ENCODE measurements around the gene PSMD11. TPM values are rescaled to one million over a fixed set of nuclear protein-coding genes. Genes with fewer than 3 reads are reported as not detected.

PSMD11 gene
- total RNA-seq, 1 experiment from 2014 or later: 169 TPM

DNA sequence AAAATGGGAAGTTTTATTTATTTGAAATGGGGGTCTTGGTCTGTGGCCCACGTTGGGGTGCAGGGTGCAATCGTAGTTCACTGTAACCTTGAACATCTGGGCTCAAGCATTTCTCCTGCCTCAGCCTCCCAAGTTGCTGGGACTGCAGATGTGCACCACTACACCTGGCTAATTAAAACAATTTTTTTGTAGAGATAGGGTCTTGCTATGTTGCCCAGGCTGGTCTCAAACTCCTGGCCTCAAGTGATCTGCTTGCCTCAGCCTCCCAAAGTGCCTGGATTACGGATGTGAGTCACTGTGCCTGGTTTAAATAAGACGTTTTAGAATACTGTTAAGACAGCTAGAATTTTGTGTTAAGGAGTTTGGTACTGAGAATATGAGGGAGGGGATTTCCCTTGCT lies 15.7 kb downstream of the PSMD11 start:
- DNase-seq: peak; percentile 4
- H3K56ac ChIP-seq (ENCODE audit: insufficient read length, low read depth, low read length): no peak overlapping the region
- no peak overlapping the region for H3K4me3 Mint-ChIP-seq
- peaks cover 4% of the 10 kb centered on the region; the same call in 1 of the 2 replicates for H3K79me2 ChIP-seq (ENCODE audit: insufficient read depth, low read length)
- H4K20me1 ChIP-seq (ENCODE audit: control insufficient read depth, insufficient read depth, insufficient read length): no peaks in the 10 kb centered on the region
- H3K27me3 Mint-ChIP-seq (ENCODE audit: low read depth): no peaks in the 10 kb centered on the region
- H3K4me1 Mint-ChIP-seq: peaks cover 0 to 3% of the 10 kb centered on the region in 2 experiments; a peak in 1 of 4 replicates
- H3K36me3 Mint-ChIP-seq (ENCODE audit: insufficient read depth in 1 of 3, low read depth in 3 of 3): peaks cover 46 to 81% (median 62%) of the 10 kb centered on the region in 3 experiments
- H2BK15ac ChIP-seq (ENCODE audit: low read depth, low read length): no peak overlapping the region
- H3K23me2 ChIP-seq (ENCODE audit: insufficient read length, low read depth, low read length, poor library complexity, severe bottlenecking): no peaks in the 10 kb centered on the region
- no peak overlapping the region for H2AK5ac ChIP-seq (ENCODE audit: insufficient read length, low read length)
- no peak overlapping the region for H3K9ac ChIP-seq (ENCODE audit: extremely low read depth, insufficient read length, low read length)
- H3K4me2 ChIP-seq (ENCODE audit: insufficient read depth, insufficient read length, low read length): no peak overlapping the region
- H2BK12ac ChIP-seq (ENCODE audit: insufficient read length, low read depth, low read length): no peak overlapping the region
- H4K91ac ChIP-seq (ENCODE audit: insufficient read length, low read depth, low read length): no peak overlapping the region
- H3K27ac ChIP-seq (ENCODE audit: insufficient read length, low read depth, low read length): no peak overlapping the region
- no CpG with 5 or more reads among the region's 4 CpGs for WGBS (ENCODE audit: extremely low coverage, insufficient read length, low lambda C conversion rate)
- peaks cover 3% of the 10 kb centered on the region for H3K79me1 ChIP-seq (ENCODE audit: insufficient read depth, low read depth, low read length, poor library complexity, severe bottlenecking)
- H3K14ac ChIP-seq (ENCODE audit: insufficient read depth, low read length): no peak overlapping the region
- H3K4me1 ChIP-seq (ENCODE audit: insufficient read depth, low read length): no peaks in the 10 kb centered on the region
- no peak overlapping the region for H3K18ac ChIP-seq (ENCODE audit: insufficient read length, low read depth, low read length)
- no peak overlapping the region for H3T11ph ChIP-seq (ENCODE audit: low read length)
- H2BK120ac ChIP-seq (ENCODE audit: low read depth, low read length, poor library complexity, severe bottlenecking): no peak overlapping the region
- H2AFZ ChIP-seq (ENCODE audit: low read length): no peak overlapping the region
- H3K27me3 ChIP-seq (ENCODE audit: insufficient read depth, low read length): no peaks in the 10 kb centered on the region
- H4K8ac ChIP-seq (replicated peaks; ENCODE audit: insufficient read length, low read depth, low read length): no peak overlapping the region
- TF ChIP-seq, protein P1, sequence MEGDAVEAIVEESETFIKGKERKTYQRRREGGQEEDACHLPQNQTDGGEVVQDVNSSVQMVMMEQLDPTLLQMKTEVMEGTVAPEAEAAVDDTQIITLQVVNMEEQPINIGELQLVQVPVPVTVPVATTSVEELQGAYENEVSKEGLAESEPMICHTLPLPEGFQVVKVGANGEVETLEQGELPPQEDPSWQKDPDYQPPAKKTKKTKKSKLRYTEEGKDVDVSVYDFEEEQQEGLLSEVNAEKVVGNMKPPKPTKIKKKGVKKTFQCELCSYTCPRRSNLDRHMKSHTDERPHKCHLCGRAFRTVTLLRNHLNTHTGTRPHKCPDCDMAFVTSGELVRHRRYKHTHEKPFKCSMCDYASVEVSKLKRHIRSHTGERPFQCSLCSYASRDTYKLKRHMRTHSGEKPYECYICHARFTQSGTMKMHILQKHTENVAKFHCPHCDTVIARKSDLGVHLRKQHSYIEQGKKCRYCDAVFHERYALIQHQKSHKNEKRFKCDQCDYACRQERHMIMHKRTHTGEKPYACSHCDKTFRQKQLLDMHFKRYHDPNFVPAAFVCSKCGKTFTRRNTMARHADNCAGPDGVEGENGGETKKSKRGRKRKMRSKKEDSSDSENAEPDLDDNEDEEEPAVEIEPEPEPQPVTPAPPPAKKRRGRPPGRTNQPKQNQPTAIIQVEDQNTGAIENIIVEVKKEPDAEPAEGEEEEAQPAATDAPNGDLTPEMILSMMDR (conservative IDR thresholded peaks at IDR 0.05): no peak
- H2BK20ac ChIP-seq (ENCODE audit: low read depth, low read length, poor library complexity, severe bottlenecking): no peak overlapping the region
- H2BK5ac ChIP-seq (ENCODE audit: insufficient read length, low read length): no peak overlapping the region
- no peak overlapping the region for H4K5ac ChIP-seq (ENCODE audit: insufficient read length, low read depth, low read length)
- H3K27ac Mint-ChIP-seq: no peak overlapping the region
- H3K9me3 ChIP-seq (ENCODE audit: control insufficient read depth, low read depth, low read length): no peaks in the 10 kb centered on the region
- no peaks in the 10 kb centered on the region for H3K9me3 Mint-ChIP-seq
- H3K23ac ChIP-seq (ENCODE audit: insufficient read length, low read depth, low read length): no peak overlapping the region
- no peak overlapping the region for H3K4ac ChIP-seq (ENCODE audit: low read depth, low read length)
